HepG2 (cell line): ENCODE measurements around the gene SLC25A17. TPM values are rescaled to one million over a fixed set of nuclear protein-coding genes. Genes with fewer than 3 reads are reported as not detected.
A peak's percentile ranks its signal among the peaks of the same experiment; 100 is the strongest.

ENCODE experiments used
- KMT2B ChIP-seq: IDR thresholded peaks from 2 replicates; pipeline ENCODE4 v1.6.1; 2016; ENCODE audit warnings: missing genetic modification reagents, missing compliant biosample characterization
- MBNL3 ChIP-seq: fragments of 250-450 bp; sonication (Bioruptor Pico); conservative IDR thresholded peaks from 2 replicates; pipeline ENCODE4 v1.8.0; 2022; ENCODE audit warnings: mild to moderate bottlenecking, inconsistent platforms
- MXD4 ChIP-seq: IDR thresholded peaks from 2 replicates; pipeline ENCODE4 v1.6.1; 2016; ENCODE audit warnings: mild to moderate bottlenecking, missing biosample characterization, missing genetic modification reagents
- NCOA5 ChIP-seq: sonication (generic); formaldehyde crosslinking; IDR thresholded peaks from 2 replicates; pipeline ENCODE4 v1.4.0; 2020; ENCODE audit warnings: missing genetic modification reagents
- NR3C1 ChIP-seq: sonication (generic); formaldehyde crosslinking; IDR thresholded peaks from 2 replicates; pipeline ENCODE4 v1.4.0; 2020; ENCODE audit warnings: missing genetic modification reagents
- REPIN1 ChIP-seq: sonication (generic); formaldehyde crosslinking; IDR thresholded peaks from 2 replicates; pipeline ENCODE4 v1.8.0; 2022; ENCODE audit warnings: missing genetic modification reagents, low read depth, mild to moderate bottlenecking, borderline replicate concordance
- SALL1 ChIP-seq: sonication (generic); formaldehyde crosslinking; IDR thresholded peaks from 2 replicates; pipeline ENCODE4 v1.8.0; 2022; ENCODE audit warnings: mild to moderate bottlenecking, missing genetic modification reagents
- SMYD3 ChIP-seq: sonication (generic); formaldehyde crosslinking; IDR thresholded peaks from 2 replicates; pipeline ENCODE4 v1.8.1; 2023; ENCODE audit warnings: mild to moderate bottlenecking, missing genetic modification reagents
- ZBTB26 ChIP-seq: IDR thresholded peaks from 2 replicates; pipeline ENCODE4 v1.6.1; 2016; ENCODE audit warnings: missing compliant biosample characterization, missing genetic modification reagents, borderline replicate concordance
- ZHX1 ChIP-seq: sonication (generic); formaldehyde crosslinking; IDR thresholded peaks from 2 replicates; pipeline ENCODE4 v1.8.1; 2022; ENCODE audit warnings: low read depth, mild to moderate bottlenecking, missing genetic modification reagents
- ZNF17 ChIP-seq: sonication (generic); formaldehyde crosslinking; IDR thresholded peaks from 2 replicates; pipeline ENCODE4 v1.5.0; 2020; ENCODE audit warnings: mild to moderate bottlenecking, missing genetic modification reagents
- ZNF362 ChIP-seq: sonication (generic); formaldehyde crosslinking; IDR thresholded peaks from 2 replicates; pipeline ENCODE4 v1.4.0; 2020; ENCODE audit warnings: missing genetic modification reagents, mild to moderate bottlenecking, borderline replicate concordance
- ZNF597 ChIP-seq: sonication (generic); formaldehyde crosslinking; IDR thresholded peaks from 2 replicates; pipeline ENCODE4 v1.5.0; 2020; ENCODE audit warnings: missing genetic modification reagents
- polyA plus RNA-seq, 8 experiments: library from polyadenylated mRNA; depleted of rRNA in 3 of 8; stranded (reverse) in 7 of 8; unstranded in 1 of 8; fragments of >200 nt; fragmentation: Illumina TruSeq in 4 of 8; extraction: Trizol in 4 of 8; gene quantifications; 2 replicates each; pipeline versions ENCODE4 v1.2.1 to v1.2.3, GENCODE V29; 2011 to 2016; ENCODE audit warnings: low read depth in 4 of 8, missing spikeins in 1 of 8, mixed read lengths in 1 of 8; ENCODE audit not compliant: insufficient read depth in 1 of 8
- total RNA-seq, 5 experiments: library from RNA; depleted of rRNA; stranded (reverse); fragments of >200 nt; fragmentation: Illumina TruSeq; extraction: Trizol; gene quantifications; 2 replicates each; pipeline ENCODE4 v1.2.3, GENCODE V29; 2016; ENCODE audit warnings: low read depth in 1 of 5
- TF ChIP-seq, protein P1 (sequence below): sonication (generic); formaldehyde crosslinking; IDR thresholded peaks from 2 replicates; pipeline ENCODE4 v1.4.0; 2020; ENCODE audit warnings: mild to moderate bottlenecking, missing genetic modification reagents, borderline replicate concordance
- TF ChIP-seq, protein P2 (sequence below): sonication (generic); formaldehyde crosslinking; IDR thresholded peaks from 2 replicates; pipeline ENCODE4 v1.8.1; 2023; ENCODE audit warnings: mild to moderate bottlenecking, moderate library complexity, missing genetic modification reagents
- TF ChIP-seq, protein P3 (sequence below): sonication (generic); formaldehyde crosslinking; IDR thresholded peaks from 2 replicates; pipeline ENCODE4 v1.8.1; 2022; ENCODE audit warnings: mild to moderate bottlenecking, missing genetic modification reagents

SLC25A17 gene
- total and polyA plus RNA-seq, 2 of the 13 experiments (the other 11 are each of a cell fraction or from before 2014, with no cell fraction given) = 15.7 to 27.9 TPM

- no peak for TF ChIP-seq ZHX1 (CRISPR knock-in tag)
- TF ChIP-seq NR3C1 = no peak
- TF ChIP-seq REPIN1 = peak; percentile 54; the same call in 1 of the 2 replicates
- TF ChIP-seq KMT2B = peak; percentile 94
- no peak for TF ChIP-seq MBNL3 (CRISPR knock-in tag)
- peak; percentile 64 for TF ChIP-seq SALL1 (CRISPR knock-in tag)
- TF ChIP-seq SMYD3 (CRISPR knock-in tag) = no peak
- TF ChIP-seq NCOA5 = no peak
- TF ChIP-seq, protein P1, sequence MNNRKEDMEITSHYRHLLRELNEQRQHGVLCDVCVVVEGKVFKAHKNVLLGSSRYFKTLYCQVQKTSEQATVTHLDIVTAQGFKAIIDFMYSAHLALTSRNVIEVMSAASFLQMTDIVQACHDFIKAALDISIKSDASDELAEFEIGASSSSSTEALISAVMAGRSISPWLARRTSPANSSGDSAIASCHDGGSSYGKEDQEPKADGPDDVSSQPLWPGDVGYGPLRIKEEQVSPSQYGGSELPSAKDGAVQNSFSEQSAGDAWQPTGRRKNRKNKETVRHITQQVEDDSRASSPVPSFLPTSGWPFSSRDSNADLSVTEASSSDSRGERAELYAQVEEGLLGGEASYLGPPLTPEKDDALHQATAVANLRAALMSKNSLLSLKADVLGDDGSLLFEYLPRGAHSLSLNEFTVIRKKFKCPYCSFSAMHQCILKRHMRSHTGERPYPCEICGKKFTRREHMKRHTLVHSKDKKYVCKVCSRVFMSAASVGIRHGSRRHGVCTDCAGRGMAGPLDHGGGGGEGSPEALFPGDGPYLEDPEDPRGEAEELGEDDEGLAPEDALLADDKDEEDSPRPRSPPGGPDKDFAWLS (CRISPR knock-in tag) = no peak
- TF ChIP-seq ZNF17 (CRISPR knock-in tag) = no peak
- TF ChIP-seq ZBTB26 (CRISPR knock-in tag) = no peak
- TF ChIP-seq, protein P2, sequence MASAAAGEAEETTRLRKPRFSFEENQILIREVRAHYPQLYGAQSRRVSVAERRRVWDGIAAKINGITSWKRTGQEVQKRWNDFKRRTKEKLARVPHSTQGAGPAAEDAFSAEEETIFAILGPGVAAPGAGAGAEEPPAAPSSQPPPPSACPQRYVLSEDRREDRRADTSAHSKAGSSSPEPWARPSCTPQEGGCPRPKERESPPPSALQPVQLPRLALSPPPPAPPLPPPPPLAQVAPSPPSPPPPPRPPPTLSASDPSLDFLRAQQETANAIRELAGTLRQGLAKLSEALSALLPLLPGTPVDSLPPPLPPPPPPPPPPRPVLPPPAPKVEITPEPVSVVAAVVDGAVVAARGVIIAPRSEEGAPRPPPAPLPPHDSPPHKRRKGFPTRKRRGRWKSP (CRISPR knock-in tag) = no peak
- TF ChIP-seq ZNF597 (CRISPR knock-in tag) = no peak
- TF ChIP-seq ZNF362 (CRISPR knock-in tag) = no peak
- TF ChIP-seq, protein P3, sequence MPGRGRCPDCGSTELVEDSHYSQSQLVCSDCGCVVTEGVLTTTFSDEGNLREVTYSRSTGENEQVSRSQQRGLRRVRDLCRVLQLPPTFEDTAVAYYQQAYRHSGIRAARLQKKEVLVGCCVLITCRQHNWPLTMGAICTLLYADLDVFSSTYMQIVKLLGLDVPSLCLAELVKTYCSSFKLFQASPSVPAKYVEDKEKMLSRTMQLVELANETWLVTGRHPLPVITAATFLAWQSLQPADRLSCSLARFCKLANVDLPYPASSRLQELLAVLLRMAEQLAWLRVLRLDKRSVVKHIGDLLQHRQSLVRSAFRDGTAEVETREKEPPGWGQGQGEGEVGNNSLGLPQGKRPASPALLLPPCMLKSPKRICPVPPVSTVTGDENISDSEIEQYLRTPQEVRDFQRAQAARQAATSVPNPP (CRISPR knock-in tag) = no peak
- peak; percentile 46; the same call in 1 of the 2 replicates for TF ChIP-seq MXD4 (CRISPR knock-in tag)
Measured at GRCh38 chr22:40818747-40819598, at the start of gene SLC25A17 (continued).
